ENCODE data around the gene NOM1.

The NOM1 gene

DNA sequence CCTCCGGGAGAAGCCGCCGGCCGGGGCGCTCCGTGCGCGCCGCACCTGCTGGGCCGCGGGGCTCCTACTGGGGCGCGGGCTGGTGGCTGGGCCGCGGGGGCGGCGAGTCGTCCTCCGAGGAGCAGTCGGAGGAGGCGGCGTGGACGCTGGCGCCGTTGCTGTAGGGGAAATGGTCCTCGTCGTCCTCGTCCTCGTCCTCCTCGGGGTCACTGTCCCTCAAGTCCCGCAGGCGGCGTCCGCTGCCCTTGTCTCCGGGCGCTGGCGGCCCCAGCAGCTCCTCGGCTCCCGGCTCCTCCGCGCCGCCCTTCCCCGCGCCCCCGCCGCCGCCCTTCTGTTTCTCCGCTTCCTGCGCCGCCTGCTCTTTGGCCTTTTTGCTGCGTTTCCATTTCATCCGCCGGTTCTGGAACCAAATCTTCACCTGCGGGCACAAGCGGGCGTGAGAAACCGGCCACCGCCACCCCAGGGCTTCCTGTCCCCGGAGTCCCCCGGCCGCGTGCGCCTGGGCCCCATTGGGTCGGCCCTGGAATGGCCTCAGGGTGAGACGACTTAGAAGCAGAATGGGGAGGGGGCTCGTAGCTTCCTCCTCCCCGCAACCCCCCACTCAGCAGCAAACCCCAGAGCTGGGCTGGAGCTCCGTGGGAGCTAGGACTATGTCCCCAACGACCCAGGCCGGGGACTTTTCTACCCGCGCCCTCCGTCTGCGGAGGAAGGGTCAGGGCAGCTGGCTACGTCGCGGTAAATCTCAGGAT, 56.1 kb downstream of the NOM1 start:
- no peak for FAIRE-seq

DNA sequence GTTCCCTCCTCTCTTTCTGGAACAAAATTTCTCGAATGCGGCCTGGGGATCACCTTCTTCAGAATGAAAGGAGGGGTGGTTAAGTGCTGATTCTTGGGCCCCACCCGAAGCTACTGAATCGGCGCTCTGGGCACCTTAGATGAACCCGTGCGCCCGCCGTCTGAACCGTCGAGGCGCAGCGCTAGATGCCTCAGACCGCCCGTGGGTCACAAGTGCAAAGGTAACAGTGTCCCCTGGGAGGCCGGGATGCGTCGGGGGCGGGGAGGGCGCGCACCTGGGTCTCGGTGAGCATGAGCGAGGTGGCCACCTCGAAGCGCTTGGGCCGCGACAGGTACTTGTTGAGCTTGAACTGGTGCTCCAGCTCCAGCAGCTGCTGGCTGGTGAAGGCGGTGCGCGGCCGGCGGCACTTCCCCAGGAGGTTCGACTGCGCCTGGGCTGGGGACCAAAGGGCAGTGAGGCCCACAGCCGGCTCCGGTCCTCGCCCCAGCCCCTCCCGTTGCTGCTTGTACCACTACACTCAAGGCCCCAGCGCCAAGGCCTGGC, 56.8 kb downstream of the NOM1 start:
- FAIRE-seq = no peak

DNA sequence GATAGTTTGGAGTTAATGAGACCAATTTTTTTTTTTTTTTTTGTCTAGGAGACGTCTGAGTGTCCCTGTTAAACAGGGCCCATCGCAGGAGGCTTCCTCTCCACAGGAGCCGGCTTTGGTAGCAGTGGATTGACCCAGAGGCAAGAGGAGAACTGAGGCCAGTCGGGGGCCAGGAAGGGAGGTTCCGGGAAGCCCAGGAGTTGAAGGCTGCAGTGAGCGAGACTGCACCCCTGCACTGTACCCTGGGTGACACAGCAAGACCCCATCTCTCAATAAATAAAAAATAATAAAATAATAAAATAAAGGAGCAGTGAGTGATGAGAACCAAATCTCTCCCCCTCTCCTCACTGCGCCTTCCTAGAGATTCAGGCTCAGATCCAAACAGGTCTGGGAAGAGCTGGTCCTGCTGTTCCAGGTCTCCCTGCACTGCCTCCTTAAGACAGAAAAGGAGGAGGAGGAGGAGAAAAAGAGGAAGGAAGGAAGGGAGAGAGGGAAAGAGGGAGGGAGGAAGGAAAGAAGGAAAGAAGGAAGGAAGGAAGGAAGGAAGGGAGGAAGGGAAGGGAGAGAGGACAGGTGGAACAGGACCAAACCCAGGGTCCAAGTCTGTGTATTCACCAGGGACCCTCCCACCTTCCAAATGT, 57.4 kb downstream of the NOM1 start:
- FAIRE-seq = no peak

DNA sequence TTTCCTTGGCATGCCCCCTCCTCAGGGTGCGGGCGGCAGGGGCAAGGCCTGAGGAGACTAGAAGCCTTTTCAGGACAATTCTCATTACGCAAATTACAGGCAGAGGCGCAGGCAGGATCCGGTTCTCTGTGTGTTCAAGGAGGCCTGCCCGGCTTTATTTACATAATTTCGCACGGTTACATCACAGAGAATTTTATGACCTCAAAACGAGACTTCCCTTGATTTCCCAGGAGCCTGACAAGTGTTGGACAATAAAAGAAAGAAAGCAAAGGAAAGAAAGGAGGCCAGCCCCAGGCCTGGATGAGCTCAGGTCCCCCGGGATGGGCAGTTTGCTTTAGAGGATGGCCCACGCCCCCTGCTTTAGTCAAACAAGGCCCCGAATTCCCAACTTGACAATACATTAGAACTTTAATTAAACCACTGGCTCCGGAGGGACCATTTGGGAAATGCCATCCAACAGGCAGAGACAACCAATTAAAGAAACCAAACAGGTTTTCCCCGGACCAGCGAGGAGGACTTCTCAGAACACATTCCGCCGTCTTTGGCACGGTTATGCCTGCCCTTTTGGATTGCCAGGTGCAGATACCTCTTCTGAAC, 58.1 kb downstream of the NOM1 start:
- no peak for FAIRE-seq

DNA sequence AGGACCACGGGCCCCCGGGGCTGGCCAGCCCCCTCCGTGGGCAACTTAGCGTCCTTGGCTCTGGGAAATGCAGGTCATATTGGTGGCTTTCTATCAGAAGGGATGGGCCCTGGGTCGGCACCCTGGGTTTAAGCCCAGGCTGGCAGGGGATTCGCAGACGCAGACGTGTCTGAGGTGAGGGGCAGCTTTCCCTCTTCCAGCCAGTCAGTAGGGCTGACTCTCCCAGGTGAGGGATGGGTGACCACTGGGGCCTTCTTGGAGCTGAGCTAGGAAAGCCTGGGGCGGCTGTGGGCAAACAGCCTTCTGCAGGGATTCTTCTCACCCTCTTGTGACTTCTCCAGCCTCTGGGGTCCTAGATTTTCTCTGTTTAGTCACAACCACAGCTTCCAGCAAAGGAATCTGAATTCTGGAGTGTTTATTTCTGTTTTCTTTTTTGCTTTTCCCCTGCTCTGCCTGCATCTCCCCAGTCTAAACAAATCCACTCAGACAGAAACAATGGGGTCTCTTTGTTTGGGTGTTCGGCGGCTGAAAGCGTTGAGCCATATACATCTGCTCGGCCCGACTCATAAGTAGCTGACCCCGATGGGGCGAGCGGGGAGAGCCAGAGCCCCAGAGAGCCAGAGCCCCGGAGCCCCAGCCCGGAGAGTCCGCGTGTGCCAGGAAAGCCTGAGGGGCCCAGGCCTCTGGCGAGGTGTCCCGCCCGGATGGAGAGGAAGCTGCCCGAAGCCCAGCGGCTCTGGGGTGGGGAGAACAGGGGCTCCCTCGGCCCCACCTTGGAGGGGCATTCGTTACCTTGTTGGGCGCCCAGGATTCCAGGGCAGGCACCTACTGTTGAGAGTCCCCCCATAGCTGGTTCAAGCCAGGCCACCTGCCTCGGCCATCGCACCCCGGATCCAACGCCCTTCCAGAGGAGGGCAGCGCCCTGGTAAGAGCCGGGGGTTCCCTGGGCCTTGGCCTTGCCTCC, 59.0 kb downstream of the NOM1 start:
- FAIRE-seq = no peak

DNA sequence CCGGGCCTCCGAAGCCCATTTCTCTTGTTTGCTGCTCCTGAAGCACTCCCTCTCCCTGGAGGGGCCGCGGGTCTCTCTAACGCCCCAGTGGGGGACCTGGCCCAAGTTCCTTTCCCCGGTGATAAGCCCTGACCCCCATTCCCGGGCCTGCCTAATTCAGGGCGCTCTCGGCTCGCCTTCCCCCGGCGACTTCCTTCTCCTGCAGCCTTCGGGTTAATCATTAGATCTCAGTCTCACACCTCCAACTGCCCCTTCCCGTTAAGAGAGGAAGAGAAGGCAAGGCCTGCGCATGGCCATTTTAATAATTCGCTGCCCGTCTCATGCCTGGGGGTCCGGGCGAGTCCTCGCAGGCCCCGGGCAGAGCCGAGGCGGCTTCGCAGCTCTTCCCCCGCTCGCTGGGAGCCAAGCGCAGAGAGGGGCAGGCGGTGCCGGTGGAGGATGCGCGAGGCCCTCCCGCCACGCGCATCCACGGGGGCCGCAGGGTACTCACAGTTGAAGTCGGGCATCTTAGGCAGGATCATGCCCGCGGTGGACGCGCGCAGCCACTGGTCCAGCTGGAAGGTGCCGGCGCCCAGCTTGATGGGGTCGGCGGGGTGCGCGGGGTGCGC, 59.8 kb downstream of the NOM1 start:
- no peak for FAIRE-seq

DNA sequence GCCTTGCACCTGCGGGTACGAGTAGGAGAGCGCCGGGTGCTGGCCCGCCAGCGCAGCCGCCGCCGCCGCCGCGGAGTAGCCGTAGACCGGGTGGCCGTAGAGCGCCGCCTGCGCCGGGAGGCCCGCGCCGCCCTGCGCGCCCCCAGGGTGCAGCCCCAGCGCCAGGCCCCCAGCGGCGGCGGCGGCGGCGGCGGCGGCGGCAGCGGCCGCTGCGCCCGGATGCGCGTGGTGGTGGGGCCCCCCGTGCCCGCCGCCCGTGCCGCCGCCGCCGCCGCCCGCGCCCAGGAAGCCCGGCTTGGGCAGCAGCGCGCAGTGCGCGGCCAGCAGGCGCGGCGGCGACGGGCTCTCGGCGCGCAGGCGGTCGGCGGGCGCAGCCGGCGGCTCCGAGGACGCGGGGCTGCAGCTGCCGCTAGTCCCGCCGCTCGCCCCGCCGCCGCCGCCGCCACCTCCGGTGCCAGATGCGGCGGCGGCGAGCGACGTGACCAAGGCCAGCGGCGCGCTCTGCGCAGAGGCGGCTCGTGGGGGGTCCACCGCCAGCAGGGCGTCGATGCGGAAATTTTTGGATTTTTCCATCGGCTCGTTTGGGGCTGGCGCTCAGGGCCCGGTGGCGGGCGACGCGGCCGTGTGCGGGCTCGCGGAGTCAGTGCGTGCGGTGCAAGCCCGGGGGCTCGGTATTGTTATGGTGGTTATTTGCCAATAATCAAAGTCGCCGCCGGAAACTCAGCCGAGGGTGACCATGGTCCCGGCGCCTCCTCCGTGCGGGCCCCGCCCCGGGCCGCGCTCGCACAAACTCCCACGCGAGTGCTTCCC, 60.5 kb downstream of the NOM1 start:
- no peak for FAIRE-seq

DNA sequence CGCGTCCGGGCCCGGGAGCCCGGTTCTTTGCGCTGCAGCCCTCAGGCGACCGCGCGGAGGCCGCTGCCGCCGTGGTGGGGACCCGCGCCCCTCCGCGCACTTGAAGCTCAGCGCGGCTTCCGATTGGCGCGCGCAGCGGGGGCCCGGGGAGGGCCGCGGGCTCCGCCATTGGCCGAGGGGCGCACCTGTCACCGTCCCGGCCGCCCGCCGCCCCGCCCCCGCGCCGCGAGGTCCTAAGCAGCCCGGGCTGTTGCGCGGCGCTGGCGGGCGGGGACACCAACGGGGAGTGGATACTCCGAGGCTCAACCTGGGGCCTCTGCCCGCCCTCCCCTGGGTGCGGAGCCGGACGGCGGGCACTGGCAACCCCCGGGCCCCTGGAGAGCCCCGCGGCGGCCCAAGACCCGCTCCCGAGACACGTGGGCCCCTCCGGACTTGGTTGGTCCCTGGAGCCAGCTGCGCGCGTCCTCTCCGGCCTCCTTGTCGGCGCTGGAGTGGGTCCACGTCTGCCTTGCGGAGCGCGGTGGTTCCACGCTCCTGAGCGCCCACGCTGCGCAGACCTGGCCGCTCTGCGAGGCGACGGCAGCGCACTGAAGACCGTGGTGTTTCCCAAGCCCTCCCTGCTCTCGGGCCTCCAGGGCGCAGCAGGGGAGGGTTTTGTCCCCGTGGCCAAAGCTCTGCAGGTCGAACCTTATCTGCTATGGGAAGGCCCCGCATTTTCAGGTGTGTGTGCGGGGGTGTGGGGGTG, 61.2 kb downstream of the NOM1 start, which contains the start of gene MNX1:
Gene MNX1 (minus strand): TSS at position 76 of the 745 bp plus-strand sequence. CDS start 313 bp downstream, outside the sequence.
- FAIRE-seq = no peak

DNA sequence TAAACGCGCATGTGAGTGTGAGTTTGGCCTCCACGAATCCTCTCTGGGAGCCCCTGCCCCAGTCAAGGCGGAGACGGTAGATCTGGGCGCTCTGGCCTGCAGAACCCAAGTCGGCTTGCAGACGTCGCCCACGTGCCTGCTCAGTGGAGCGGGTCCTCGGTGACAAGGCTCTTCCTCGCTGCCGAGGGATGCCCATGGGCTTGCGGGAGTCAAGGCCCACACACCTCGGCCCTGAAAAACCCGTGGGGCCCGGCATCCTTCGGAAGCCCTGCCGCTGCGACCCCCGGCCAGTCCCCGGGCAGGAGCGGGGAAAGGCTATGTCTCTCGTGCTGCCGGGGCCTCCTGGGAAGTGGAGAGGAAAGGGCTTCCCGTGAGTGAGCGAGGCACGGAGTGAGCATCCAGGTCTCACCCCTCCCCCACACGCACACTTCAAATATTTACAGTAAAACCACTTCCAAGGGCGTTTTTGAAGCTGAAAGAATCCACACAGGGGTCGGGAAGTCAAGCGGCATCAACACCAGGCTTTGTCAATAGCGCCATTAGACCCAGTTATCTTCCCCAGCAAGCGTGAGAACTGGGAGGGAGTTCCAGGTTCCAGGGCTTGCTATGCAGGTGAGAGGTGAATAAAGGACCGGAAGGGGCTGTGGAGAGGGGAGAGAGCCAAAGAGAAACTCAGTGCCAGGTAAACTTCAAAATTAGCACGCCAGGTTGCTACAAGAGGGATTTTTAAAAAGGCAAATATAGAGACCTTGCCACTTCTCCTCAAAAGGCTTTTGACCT, 62.0 kb downstream of the NOM1 start:
- no peak for FAIRE-seq

DNA sequence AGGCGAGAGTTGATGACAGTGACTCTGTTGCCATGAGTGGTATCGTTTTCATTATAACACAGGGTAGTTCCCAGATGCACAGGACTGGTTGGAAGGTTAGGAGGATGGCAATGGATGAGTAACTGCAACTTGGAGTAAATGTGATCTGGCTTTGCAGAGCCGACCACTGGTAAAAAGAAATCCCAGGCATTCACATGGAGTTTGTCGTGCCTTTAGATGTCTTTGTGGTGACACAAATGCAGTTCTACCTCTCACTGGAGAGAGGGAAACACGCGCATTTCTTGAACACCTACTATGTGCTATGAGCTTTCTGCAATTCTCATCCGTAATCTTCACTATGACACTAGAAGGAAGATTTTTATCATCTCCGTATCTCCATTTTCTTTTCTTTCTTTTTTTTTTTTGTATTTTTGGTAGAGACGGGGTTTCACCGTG, 62.6 kb downstream of the NOM1 start:
- no peak for FAIRE-seq

DNA sequence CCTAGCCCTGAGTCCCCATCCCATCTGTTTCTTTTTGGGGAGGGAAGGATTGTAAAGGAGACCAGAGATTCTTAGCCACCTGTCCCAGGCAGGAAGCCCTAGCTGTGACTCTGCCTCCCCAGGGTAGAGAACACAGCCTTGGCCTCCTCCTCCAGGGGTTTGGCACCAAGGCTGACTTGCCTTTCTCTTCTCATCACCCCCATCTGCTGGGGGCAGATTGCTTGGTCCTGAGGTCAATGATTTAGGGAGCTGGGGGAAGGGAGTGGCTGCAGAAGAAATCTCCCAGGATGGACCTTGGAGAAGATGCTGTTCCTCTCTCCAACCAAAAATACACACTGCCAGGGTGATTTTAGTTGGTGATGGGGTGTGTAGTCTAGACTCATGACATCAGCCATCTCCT, 63.6 kb downstream of the NOM1 start:
- no peak for FAIRE-seq

DNA sequence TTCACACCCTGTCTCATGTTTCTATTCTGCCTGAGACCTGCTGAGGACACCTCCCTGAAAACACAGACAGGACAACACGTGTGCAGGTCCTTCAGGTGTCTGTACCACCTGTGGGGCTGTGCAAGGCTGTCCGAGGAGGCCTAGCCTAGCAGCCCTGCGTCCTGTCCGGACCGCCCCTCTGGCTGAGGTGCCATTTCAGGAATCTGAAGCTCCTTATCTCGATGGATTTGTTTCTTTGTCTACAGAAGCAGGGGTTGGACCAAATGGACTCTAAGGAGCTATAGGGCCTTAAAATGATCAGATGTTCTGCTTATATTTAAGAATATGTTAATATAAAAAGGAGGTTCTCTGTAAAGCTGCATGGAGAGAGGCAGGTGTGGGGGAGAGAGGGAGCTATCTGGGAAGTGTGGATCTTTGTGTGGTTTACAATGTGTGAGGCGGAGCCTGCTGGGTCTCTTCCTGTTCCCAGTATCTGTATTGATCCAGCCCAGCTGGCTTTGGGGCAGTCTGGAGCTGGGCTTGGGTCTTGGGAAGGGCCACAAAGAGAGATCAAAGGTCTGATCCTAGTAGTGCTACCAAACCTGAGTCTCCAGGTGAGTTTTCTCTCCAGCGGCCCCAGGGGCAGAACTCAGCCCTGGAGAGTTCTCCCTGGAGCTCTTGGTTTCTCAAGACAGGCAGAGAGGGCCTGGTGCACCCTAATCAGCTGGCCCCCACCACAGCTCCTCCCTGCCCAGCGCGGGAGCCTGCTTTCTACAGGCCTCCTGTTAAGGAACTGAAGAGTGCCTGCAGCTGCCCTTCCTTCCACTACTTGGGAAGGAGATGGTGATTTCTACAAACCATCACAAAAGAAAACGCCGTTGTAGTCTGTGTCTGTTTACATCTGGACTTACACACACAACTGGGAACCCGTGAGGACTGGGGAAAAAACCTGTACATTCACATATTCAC, 64.4 kb downstream of the NOM1 start:
- FAIRE-seq = no peak

DNA sequence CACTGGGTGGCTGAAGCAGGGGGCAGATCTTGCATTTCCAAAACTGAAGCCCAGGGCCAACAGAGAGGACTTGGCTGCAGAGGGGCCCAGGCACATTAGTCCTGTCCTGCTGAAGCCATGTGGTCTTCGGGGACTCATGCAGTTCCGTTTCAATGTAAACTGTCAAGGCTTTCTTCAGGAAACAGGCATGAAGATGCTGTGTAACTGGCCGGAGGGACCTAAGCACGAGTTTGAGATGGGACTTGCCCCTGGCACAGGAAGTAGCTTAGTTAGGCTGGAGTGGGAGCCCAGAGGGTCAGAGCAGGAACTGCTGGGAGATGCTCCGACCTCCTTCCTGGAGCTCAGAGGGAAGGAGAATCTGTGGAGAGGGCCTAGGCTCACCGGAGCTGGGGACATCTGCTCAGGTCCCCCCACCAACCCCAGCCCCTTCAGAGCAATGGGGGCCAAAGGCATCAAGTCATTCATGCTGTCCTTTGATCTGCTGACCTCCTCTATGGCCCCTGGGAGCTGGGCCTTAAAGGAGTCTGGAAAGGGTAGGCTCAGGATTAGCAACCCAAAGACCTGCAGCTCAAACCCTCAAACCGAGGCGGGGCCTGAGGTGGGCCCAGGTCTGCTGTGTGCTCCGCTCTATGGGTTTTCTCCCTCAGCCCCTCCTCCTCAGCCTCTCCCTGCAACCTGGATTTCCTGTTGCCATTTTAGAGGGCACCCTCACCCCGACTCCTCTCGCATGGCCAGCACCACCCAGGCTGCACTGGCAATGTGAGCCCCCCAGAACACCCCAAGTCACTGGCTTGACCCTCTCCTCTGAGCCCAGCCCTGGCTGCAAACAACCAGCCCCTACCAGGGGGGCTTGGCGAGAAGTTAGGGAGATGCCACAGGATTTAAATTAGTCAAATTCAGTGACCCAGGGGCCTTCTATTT, 65.4 kb downstream of the NOM1 start:
- FAIRE-seq = no peak

DNA sequence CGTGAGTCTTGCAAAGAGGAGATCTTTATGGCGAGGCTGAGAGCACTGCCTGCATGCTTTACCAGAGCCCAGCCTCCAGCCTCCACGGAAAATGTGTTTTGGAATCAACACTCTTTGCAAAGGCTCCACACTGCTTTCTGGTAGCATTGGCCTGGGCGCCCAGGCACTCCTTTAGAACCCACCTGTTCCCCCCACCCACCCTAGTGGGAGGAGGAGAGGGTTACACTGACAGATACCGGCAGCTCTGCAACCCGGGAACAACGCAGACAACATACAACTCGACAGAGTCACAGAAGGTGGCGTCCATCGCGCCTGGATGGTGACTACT, 66.5 kb downstream of the NOM1 start:
- no peak for FAIRE-seq

DNA sequence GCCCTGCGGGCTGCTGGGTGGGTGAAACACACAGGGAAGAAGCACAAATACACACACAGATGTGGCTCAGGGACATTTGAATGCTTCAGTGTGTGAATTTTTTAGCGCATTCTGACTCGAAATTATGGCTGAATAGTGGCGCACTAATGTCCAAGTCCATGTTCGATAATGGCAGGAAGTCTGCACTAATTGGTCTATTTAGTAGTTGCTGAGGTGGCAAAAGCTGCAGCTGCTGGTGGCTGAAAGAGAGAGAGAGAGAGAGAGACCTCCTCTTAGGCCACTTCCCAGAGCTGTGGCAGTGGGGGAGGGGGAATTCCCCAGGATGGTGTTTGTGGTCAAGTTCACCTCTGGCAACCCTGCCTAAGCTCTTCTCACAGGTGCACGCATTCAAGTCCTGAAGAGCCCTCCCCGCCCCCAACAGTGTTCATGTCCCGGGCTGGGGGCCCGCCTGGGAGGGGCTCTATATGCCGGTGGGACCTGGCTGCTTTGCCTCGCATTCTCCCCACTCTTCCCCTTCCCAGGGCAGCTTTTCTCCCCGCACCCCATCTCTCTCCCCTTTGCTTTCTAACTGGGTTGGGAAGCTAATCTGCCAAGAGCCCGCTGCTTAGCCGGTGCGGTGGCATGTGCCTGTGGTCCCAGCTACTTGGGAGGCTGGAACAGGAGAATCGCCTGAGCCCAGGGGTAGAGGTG, 67.0 kb downstream of the NOM1 start:
- FAIRE-seq = no peak

DNA sequence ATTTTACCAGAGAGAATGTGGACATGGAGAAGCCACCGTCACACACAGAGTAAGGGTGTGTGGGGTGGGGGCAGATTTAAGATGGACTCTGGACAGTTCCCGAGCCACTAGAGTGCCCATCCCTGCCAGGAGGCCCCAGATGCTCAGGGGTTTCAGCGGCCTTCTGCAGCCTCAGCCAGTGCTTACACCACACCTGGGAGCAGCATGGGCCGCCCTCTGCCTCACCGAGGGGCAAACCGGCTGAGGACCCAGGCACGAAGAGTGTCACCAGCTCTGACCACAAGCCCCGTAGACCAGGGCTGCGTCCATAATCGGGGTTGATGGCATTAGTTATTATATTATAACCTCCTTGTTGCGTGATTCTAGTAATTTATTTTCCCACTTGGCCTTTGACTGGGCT, 67.6 kb downstream of the NOM1 start:
- FAIRE-seq = no peak
